Kidney epithelial cell (primary cell): ENCODE results near the gene TMEM156. TPM values are rescaled to one million over a fixed set of nuclear protein-coding genes. Genes with fewer than 3 reads are reported as not detected.
"Not testable (repeated sequence)": the region's sequence is repeated elsewhere in the genome, so short reads cannot be mapped to it uniquely, and the experiment has no call there.

ENCODE experiments used
- DNase-seq: peaks from one replicate; pipeline ENCODE4 v3.0.0-alpha.2; 2010; ENCODE audit warnings: low read depth
- H3K27me3 ChIP-seq: 2 replicates; pipeline ENCODE4 v1.6.0; 2011; ENCODE audit warnings: low read length; ENCODE audit not compliant: control insufficient read depth, insufficient read depth
- H3K36me3 ChIP-seq: 2 replicates; pipeline ENCODE4 v1.5.1; 2011; ENCODE audit warnings: low read length; ENCODE audit not compliant: control insufficient read depth, insufficient read depth
- H3K4me3 ChIP-seq: 2 replicates; pipeline ENCODE4 v1.5.1; 2011; ENCODE audit warnings: low read depth, mild to moderate bottlenecking, control low read depth, low read length
- CTCF ChIP-seq: IDR thresholded peaks from 2 replicates; pipeline ENCODE4 v1.5.1; 2011; ENCODE audit warnings: mild to moderate bottlenecking, moderate library complexity, low read length, control low read depth, inconsistent platforms; ENCODE audit not compliant: insufficient read depth, poor library complexity, severe bottlenecking
- total RNA-seq: library from RNA; depleted of rRNA; stranded (reverse); fragments of >200 nt; gene quantifications from 2 replicates; pipeline ENCODE4 v1.2.3, GENCODE V29; 2015

The TMEM156 gene
- total RNA-seq, 1 donor from 2014 or later, result 2.0 TPM

- DNase-seq, result no peak
- TF ChIP-seq CTCF, result no peak
- Histone ChIP-seq H3K27me3 (no peaks in the 10 kb centered on the region), H3K4me3 (no peak overlapping the region), H3K36me3 (no peaks in the 10 kb centered on the region)
These were observed 82.0 kb downstream of the TMEM156 start for GRCh38 chr4:38950159-38950558.

GRCh38 chr4:38949411-38950051, 82.7 kb downstream of the TMEM156 start:
- DNase-seq, result peak; percentile 12

GRCh38 chr4:38948551-38948950, 83.7 kb downstream of the TMEM156 start:
- DNase-seq, result peak; percentile 60
- Histone ChIP-seq H3K36me3 (no peaks in the 10 kb centered on the region), H3K4me3 (no peak overlapping the region), H3K27me3 (no peaks in the 10 kb centered on the region)
- no peak for TF ChIP-seq CTCF

More at GRCh38 chr4:38949411-38950051, 82.7 kb downstream of the TMEM156 start:
- TF ChIP-seq CTCF, result no peak
- Histone ChIP-seq H3K36me3 (no peaks in the 10 kb centered on the region), H3K27me3 (no peaks in the 10 kb centered on the region), H3K4me3 (no peak overlapping the region)

- H3K4me3 ChIP-seq, result no peak overlapping the region
- no peak for DNase-seq
- no peak for TF ChIP-seq CTCF
- peaks cover 3% of the 10 kb centered on the region for H3K36me3 ChIP-seq
- H3K27me3 ChIP-seq, result no peaks in the 10 kb centered on the region
These were observed 85.3 kb downstream of the TMEM156 start for GRCh38 chr4:38946919-38947318.

GRCh38 chr4:38944440-38944839, 87.8 kb downstream of the TMEM156 start:
- Histone ChIP-seq H3K27me3 (no peaks in the 10 kb centered on the region), H3K36me3 (peaks cover 3% of the 10 kb centered on the region), H3K4me3 (no peak overlapping the region)
- no peak for DNase-seq
- TF ChIP-seq CTCF, result no peak

GRCh38 chr4:38943343-38943742, 88.9 kb downstream of the TMEM156 start:
- Histone ChIP-seq H3K4me3 (no peak overlapping the region), H3K27me3 (no peaks in the 10 kb centered on the region), H3K36me3 (peaks cover 3% of the 10 kb centered on the region)
- TF ChIP-seq CTCF, result no peak
- no peak for DNase-seq

GRCh38 chr4:38941906-38942305, 90.3 kb downstream of the TMEM156 start:
- not testable (repeated sequence) for H3K4me3 ChIP-seq, H3K27me3 ChIP-seq, H3K36me3 ChIP-seq
- peak; percentile 21 for DNase-seq
